B cell (primary cell): Measurements from ENCODE around the gene ZNF91.

Experiments
- CTCF ChIP-seq: fragments of 200-600 bp; IDR thresholded peaks from one replicate; pipeline ENCODE4 v1.8.0; 2022; ENCODE audit warnings: antibody characterized with exemption, mild to moderate bottlenecking
- EZH2 ChIP-seq: IDR thresholded peaks from 2 replicates; pipeline ENCODE4 v1.6.1; 2012; ENCODE audit warnings: borderline replicate concordance, low read depth, mild to moderate bottlenecking, moderate library complexity, low read length; ENCODE audit not compliant: insufficient read depth, poor library complexity, severe bottlenecking

- no peak for TF ChIP-seq CTCF
- TF ChIP-seq EZH2: no peak
Observed at GRCh38 chr19:23304238-23304637, 91.0 kb downstream of the ZNF91 start.
